AG10803 (cell line): ENCODE results near the gene IFNGR2.

Experiments used
- DNase-seq: peaks from one replicate; pipeline ENCODE4 v3.0.0; 2010; ENCODE audit warnings: low read depth
- H3K4me3 ChIP-seq: 2 replicates; pipeline ENCODE4 v1.5.1; 2011; ENCODE audit warnings: mild to moderate bottlenecking, low read length, control low read depth
- TF ChIP-seq, protein P1 (sequence below): conservative IDR thresholded peaks from 2 replicates; pipeline ENCODE4 v1.5.1; 2011; ENCODE audit warnings: mild to moderate bottlenecking, low read length, control low read depth, inconsistent platforms

The IFNGR2 gene

DNA sequence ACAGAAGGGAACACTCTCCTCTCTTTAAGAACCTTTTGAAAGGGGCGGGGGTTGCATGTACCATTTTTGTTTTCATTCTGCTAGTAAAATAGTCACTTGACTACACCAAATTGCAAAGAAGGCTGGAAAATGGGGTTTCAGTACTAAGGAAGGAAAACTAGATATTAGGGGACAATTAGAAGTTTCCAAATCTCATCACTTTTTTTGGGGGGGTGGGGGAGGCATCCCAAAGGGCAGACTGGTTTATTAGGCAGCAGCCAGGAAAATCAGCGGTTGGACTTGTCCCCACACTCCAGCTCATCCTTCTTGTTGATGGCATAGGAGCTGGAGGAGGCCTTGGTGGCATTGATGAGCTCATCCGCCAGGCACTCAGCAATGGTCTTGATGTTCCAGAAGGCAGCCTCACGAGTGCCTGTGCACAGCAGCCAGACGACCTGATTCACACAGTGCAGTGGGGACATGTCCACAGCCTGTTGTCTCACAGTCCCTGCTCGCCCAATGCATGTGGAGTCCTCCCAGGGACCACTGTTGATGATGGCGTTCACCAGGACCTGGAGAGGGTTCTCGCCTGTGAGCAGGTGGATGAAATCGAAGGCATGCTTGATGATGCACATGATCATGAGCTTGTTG lies 78.2 kb downstream of the IFNGR2 start:
- DNase-seq: no peak
- H3K4me3 ChIP-seq: no peak overlapping the region
- TF ChIP-seq, protein P1, sequence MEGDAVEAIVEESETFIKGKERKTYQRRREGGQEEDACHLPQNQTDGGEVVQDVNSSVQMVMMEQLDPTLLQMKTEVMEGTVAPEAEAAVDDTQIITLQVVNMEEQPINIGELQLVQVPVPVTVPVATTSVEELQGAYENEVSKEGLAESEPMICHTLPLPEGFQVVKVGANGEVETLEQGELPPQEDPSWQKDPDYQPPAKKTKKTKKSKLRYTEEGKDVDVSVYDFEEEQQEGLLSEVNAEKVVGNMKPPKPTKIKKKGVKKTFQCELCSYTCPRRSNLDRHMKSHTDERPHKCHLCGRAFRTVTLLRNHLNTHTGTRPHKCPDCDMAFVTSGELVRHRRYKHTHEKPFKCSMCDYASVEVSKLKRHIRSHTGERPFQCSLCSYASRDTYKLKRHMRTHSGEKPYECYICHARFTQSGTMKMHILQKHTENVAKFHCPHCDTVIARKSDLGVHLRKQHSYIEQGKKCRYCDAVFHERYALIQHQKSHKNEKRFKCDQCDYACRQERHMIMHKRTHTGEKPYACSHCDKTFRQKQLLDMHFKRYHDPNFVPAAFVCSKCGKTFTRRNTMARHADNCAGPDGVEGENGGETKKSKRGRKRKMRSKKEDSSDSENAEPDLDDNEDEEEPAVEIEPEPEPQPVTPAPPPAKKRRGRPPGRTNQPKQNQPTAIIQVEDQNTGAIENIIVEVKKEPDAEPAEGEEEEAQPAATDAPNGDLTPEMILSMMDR: no peak
